ENCODE results near the gene NABP1.

DNA sequence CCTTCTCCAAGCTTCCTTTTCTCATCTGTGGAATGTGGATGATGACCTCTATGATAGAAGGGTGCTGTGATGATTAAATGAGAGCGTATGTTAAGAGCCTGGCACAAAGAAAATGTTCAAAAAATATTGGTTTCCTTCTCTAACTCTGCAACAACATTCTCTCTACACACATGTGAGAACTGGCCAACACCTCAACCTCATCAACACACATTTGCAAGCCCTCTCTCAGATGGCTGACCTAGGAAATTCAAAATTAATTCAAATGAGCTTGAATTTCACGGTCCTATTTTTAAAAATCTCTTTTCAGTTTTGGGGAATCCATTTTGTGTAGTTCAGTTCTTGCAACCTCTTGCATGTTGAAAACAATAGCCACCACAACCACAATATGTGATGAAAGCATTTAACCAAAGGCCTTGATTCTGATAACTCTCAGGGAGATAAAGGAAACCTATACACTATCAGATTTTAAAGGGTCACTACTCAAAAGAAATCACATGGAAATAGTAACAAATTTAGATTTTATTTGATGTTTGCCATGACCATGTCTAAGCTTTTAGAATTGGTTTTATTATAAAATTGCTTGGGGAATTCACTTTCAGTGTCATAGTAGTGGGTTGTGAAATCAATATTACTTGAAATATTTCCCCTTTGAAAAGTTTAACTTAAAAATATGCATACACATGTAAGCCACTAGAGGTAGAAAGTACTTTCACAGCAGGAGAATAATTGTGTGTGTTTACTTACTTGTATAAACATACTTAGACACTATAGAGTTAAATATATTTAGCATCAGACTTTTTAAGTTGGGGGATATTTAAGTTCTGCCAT, 16.6 kb upstream of the NABP1 start:
- no peak for TF ChIP-seq CTCF (IDR thresholded peaks at IDR 0.05; ENCODE audit: insufficient read depth, low read length)
- no peak for TF ChIP-seq POLR2AphosphoS5 (IDR thresholded peaks at IDR 0.05; ENCODE audit: low read depth)
- no peak for TF ChIP-seq GABPA (IDR thresholded peaks at IDR 0.05; ENCODE audit: low read depth)
- no peak for TF ChIP-seq REST (IDR thresholded peaks at IDR 0.05; ENCODE audit: insufficient replicate concordance, low read depth)
